ENCODE data around the gene CENPB.

- no peak for TF ChIP-seq POLR2A (IDR thresholded peaks at IDR 0.05)
- TF ChIP-seq POLR2AphosphoS5 (IDR thresholded peaks at IDR 0.05), result no peak
These were observed 28.0 kb downstream of the CENPB start for GRCh38 chr20:3758566-3758965.
